ENCODE results near the gene GREM2.

The GREM2 gene

GRCh38 chr1:240609527-240610060 is 2.4 kb downstream of the GREM2 start:
- DNase-seq = no peak

GRCh38 chr1:240608707-240609106 is 3.2 kb downstream of the GREM2 start:
- DNase-seq = peak; percentile 19

- DNase-seq = no peak
Observed at GRCh38 chr1:240607006-240607405, 4.9 kb downstream of the GREM2 start.

- DNase-seq = no peak
Observed at GRCh38 chr1:240602189-240602588, 9.8 kb downstream of the GREM2 start.

- DNase-seq = no peak
Observed at GRCh38 chr1:240599830-240600229, 12.1 kb downstream of the GREM2 start.

- DNase-seq = no peak
Observed at GRCh38 chr1:240599299-240599698, 12.7 kb downstream of the GREM2 start.

- no peak for DNase-seq
Observed at GRCh38 chr1:240598216-240599001, 13.5 kb downstream of the GREM2 start.

- no peak for DNase-seq
Observed at GRCh38 chr1:240597153-240597745, 14.7 kb downstream of the GREM2 start.

- DNase-seq = no peak
Observed at GRCh38 chr1:240595476-240595875, 16.5 kb downstream of the GREM2 start.

GRCh38 chr1:240591564-240591963 is 20.4 kb downstream of the GREM2 start:
- no peak for DNase-seq

GRCh38 chr1:240591078-240591477 is 20.9 kb downstream of the GREM2 start:
- DNase-seq = no peak

GRCh38 chr1:240589585-240590110 is 22.3 kb downstream of the GREM2 start:
- no peak for DNase-seq

GRCh38 chr1:240586006-240586405 is 25.9 kb downstream of the GREM2 start:
- no peak for DNase-seq

GRCh38 chr1:240582953-240583352 is 29.0 kb downstream of the GREM2 start:
- DNase-seq = no peak

- DNase-seq = no peak
Observed at GRCh38 chr1:240579511-240579910, 32.4 kb downstream of the GREM2 start.

- DNase-seq = no peak
Observed at GRCh38 chr1:240577095-240577494, 34.9 kb downstream of the GREM2 start.

GRCh38 chr1:240575981-240576662 is 35.8 kb downstream of the GREM2 start:
- peak; percentile 61 for DNase-seq

- DNase-seq = no peak
Observed at GRCh38 chr1:240572328-240572727, 39.6 kb downstream of the GREM2 start.

- DNase-seq = no peak
Observed at GRCh38 chr1:240571782-240572181, 40.2 kb downstream of the GREM2 start.

GRCh38 chr1:240567066-240567465 is 44.9 kb downstream of the GREM2 start:
- DNase-seq = no peak

GRCh38 chr1:240562779-240563178 is 49.2 kb downstream of the GREM2 start:
- DNase-seq = no peak

GRCh38 chr1:240562111-240562590 is 49.8 kb downstream of the GREM2 start:
- DNase-seq = peak; percentile 49

GRCh38 chr1:240559781-240560180 is 52.2 kb downstream of the GREM2 start:
- DNase-seq = no peak

Data from RPMI8226 (cell line).